Mesenchymal stem cell (in vitro differentiated cells and primary cell): ENCODE data around the gene PIGQ.

Experiments
- DNase-seq: peaks from one replicate; pipeline ENCODE4 v3.0.0-alpha.2; 2013
- H2AFZ ChIP-seq: one replicate; pipeline ENCODE4 v1.6.1; 2013; ENCODE audit warnings: low read depth, mild to moderate bottlenecking, control low read depth, inconsistent platforms, low read length, moderate library complexity
- H2AK5ac ChIP-seq: 2 replicates; pipeline ENCODE4 v1.6.1; 2013; ENCODE audit warnings: low read length, moderate library complexity, mild to moderate bottlenecking, inconsistent platforms; ENCODE audit not compliant: severe bottlenecking
- H2BK120ac ChIP-seq: one replicate; pipeline ENCODE4 v1.6.1; 2013; ENCODE audit warnings: low read depth, mild to moderate bottlenecking, inconsistent platforms, low read length, moderate library complexity
- H2BK12ac ChIP-seq, 2 experiments: one replicate each; pipeline ENCODE4 v1.6.1; 2013; ENCODE audit warnings: inconsistent platforms in 2 of 2, low read length in 2 of 2, mild to moderate bottlenecking in 2 of 2, moderate library complexity in 2 of 2, control low read depth in 1 of 2
- H2BK15ac ChIP-seq: one replicate; pipeline ENCODE4 v1.6.1; 2013; ENCODE audit warnings: mild to moderate bottlenecking, low read depth, inconsistent platforms; ENCODE audit not compliant: poor library complexity, severe bottlenecking
- H2BK5ac ChIP-seq: 2 replicates; pipeline ENCODE4 v1.6.1; 2013; ENCODE audit warnings: low read depth, mild to moderate bottlenecking, low read length, control low read depth, inconsistent platforms; ENCODE audit not compliant: poor library complexity, severe bottlenecking
- H3K14ac ChIP-seq, 2 experiments: one replicate each; pipeline ENCODE4 v1.6.1; 2013; ENCODE audit warnings: inconsistent platforms in 2 of 2, low read length in 2 of 2, control low read depth in 1 of 2, mild to moderate bottlenecking in 1 of 2, moderate library complexity in 1 of 2
- H3K18ac ChIP-seq, 2 experiments: one replicate each; pipeline ENCODE4 v1.6.1; 2013; ENCODE audit warnings: inconsistent platforms in 2 of 2, low read length in 2 of 2, control low read depth in 1 of 2, low read depth in 1 of 2, mild to moderate bottlenecking in 1 of 2
- H3K23ac ChIP-seq, 2 experiments: one replicate each; pipeline ENCODE4 v1.6.1; 2013; ENCODE audit warnings: inconsistent platforms in 2 of 2, low read length in 2 of 2, mild to moderate bottlenecking in 2 of 2, moderate library complexity in 2 of 2, control low read depth in 1 of 2
- H3K27ac ChIP-seq: 2 replicates; pipeline ENCODE4 v1.5.1; 2013; ENCODE audit warnings: mild to moderate bottlenecking, moderate library complexity, low read length, control low read depth, inconsistent platforms; ENCODE audit not compliant: poor library complexity, severe bottlenecking
- H3K27me3 ChIP-seq, 2 experiments: 2 replicates each; pipeline versions ENCODE4 v1.6.1 to v1.7.0; 2013; ENCODE audit warnings: low read length in 2 of 2, mild to moderate bottlenecking in 2 of 2, moderate library complexity in 2 of 2, control low read depth in 1 of 2, inconsistent platforms in 1 of 2; ENCODE audit not compliant: control insufficient read depth in 1 of 2, insufficient read depth in 1 of 2
- H3K36me3 ChIP-seq, 2 experiments: 2 replicates each; pipeline versions ENCODE4 v1.6.1 to v1.7.0; 2013; ENCODE audit warnings: low read length in 2 of 2, control low read depth in 1 of 2, inconsistent platforms in 1 of 2, low read depth in 1 of 2, mild to moderate bottlenecking in 1 of 2; ENCODE audit not compliant: insufficient read depth in 2 of 2, control insufficient read depth in 1 of 2
- H3K4ac ChIP-seq, 2 experiments: one replicate each; pipeline ENCODE4 v1.6.1; 2013; ENCODE audit warnings: inconsistent platforms in 2 of 2, low read length in 2 of 2, mild to moderate bottlenecking in 2 of 2, moderate library complexity in 2 of 2, control low read depth in 1 of 2, low read depth in 1 of 2
- H3K4me1 ChIP-seq: 2 replicates; pipeline ENCODE4 v1.6.1; 2013; ENCODE audit warnings: low read depth, low read length, control low read depth; ENCODE audit not compliant: control insufficient read depth, insufficient read depth
- H3K4me2 ChIP-seq: 2 replicates; pipeline ENCODE4 v1.6.1; 2013; ENCODE audit warnings: low read length, mild to moderate bottlenecking, inconsistent platforms; ENCODE audit not compliant: poor library complexity, severe bottlenecking
- H3K4me3 ChIP-seq, 2 experiments: 2 replicates each; pipeline versions ENCODE4 v1.5.1 to v1.7.0; 2013; ENCODE audit warnings: low read length in 2 of 2, mild to moderate bottlenecking in 2 of 2, control low read depth in 1 of 2, low read depth in 1 of 2; ENCODE audit not compliant: insufficient read depth in 1 of 2
- H3K79me1 ChIP-seq: replicated peaks from 2 replicates; pipeline ENCODE4 v1.6.1; 2013; ENCODE audit warnings: mild to moderate bottlenecking, control low read depth, low read length, inconsistent platforms; ENCODE audit not compliant: poor library complexity, severe bottlenecking
- H3K9ac ChIP-seq: 2 replicates; pipeline ENCODE4 v1.7.0; 2013; ENCODE audit warnings: mild to moderate bottlenecking, low read length, moderate library complexity
- H3K9me3 ChIP-seq: 2 replicates; pipeline ENCODE4 v1.7.0; 2013; ENCODE audit warnings: mild to moderate bottlenecking, low read length; ENCODE audit not compliant: control insufficient read depth
- H4K8ac ChIP-seq: one replicate; pipeline ENCODE4 v1.6.1; 2013; ENCODE audit warnings: inconsistent platforms, mild to moderate bottlenecking, low read length, moderate library complexity
- H4K91ac ChIP-seq: one replicate; pipeline ENCODE4 v1.6.1; 2013; ENCODE audit warnings: mild to moderate bottlenecking, low read length, inconsistent platforms
- WGBS: methylation state at CpG from one replicate; pipeline ENCODE4 v1.1.7; 2013; ENCODE audit warnings: mixed read lengths; 5-methylcytosine and 5-hydroxymethylcytosine counted together

PIGQ gene

GRCh38 chr16:598823-599739 lies 29.3 kb downstream of the PIGQ start:
- Histone ChIP-seq H2AK5ac (no peak overlapping the region), H3K27me3 (no peaks in the 10 kb centered on the region), H3K4me1 (peaks cover 6% of the 10 kb centered on the region), H3K18ac (no peak overlapping the region), H3K79me1 (peaks cover 39% of the 10 kb centered on the region), H3K4ac (no peak overlapping the region), H2BK120ac (no peak overlapping the region), H4K91ac (no peak overlapping the region), H3K23ac (no peak overlapping the region), H2BK15ac (no peak overlapping the region), H2BK5ac (no peak overlapping the region), H3K36me3 (peaks cover 11 to 28% of the 10 kb centered on the region in 2 experiments), H2AFZ (no peak overlapping the region), H3K9ac (no peak overlapping the region), H3K9me3 (no peaks in the 10 kb centered on the region), H3K4me3 (no peak overlapping the region), H2BK12ac (no peak overlapping the region), H3K4me2 (no peak overlapping the region), H3K27ac (no peak overlapping the region), H3K14ac (no peak overlapping the region), H4K8ac (no peak overlapping the region)
- no peak for DNase-seq
- 96% methylated on average over 37 of the region's 43 CpGs for WGBS

GRCh38 chr16:600781-601180 lies 31.0 kb downstream of the PIGQ start:
- no peak overlapping the region for H4K91ac ChIP-seq
- peaks cover 5% of the 10 kb centered on the region for H3K4me1 ChIP-seq
- 62% methylated on average over 7 of the region's 7 CpGs for WGBS
- H2BK15ac ChIP-seq = no peak overlapping the region
- no peak overlapping the region for H3K27ac ChIP-seq
- H3K4ac ChIP-seq = no peak overlapping the region
- H2BK120ac ChIP-seq = no peak overlapping the region
- peaks cover 4% of the 10 kb centered on the region for H3K9me3 ChIP-seq
- no peak overlapping the region for H3K9ac ChIP-seq
- no peak overlapping the region for H3K4me3 ChIP-seq
- H3K79me1 ChIP-seq = peaks cover 39% of the 10 kb centered on the region
- H2BK12ac ChIP-seq = no peak overlapping the region
- H3K36me3 ChIP-seq = peaks cover 11 to 34% of the 10 kb centered on the region in 2 experiments
- no peak overlapping the region for H4K8ac ChIP-seq
- H3K4me2 ChIP-seq = no peak overlapping the region
- H2AK5ac ChIP-seq = no peak overlapping the region
- no peak for DNase-seq
- H2AFZ ChIP-seq = no peak overlapping the region
- H3K27me3 ChIP-seq = no peaks in the 10 kb centered on the region
- H2BK5ac ChIP-seq = no peak overlapping the region
- no peak overlapping the region for H3K23ac ChIP-seq
- no peak overlapping the region for H3K18ac ChIP-seq
- no peak overlapping the region for H3K14ac ChIP-seq

- no peak overlapping the region for H2BK12ac ChIP-seq
Observed at GRCh38 chr16:603933-604332, 34.2 kb downstream of the PIGQ start.

GRCh38 chr16:606656-607307 lies 37.0 kb downstream of the PIGQ start:
- H3K4me2 ChIP-seq = no peak overlapping the region
- no peak overlapping the region for H3K4ac ChIP-seq
- H2BK15ac ChIP-seq = no peak overlapping the region
- H3K79me1 ChIP-seq = peaks cover 45% of the 10 kb centered on the region
- no peak overlapping the region for H2BK5ac ChIP-seq
- H4K8ac ChIP-seq = no peak overlapping the region
- H3K14ac ChIP-seq = no peak overlapping the region
- DNase-seq = no peak
- H2BK12ac ChIP-seq = no peak overlapping the region
- no peaks in the 10 kb centered on the region for H3K27me3 ChIP-seq
- H4K91ac ChIP-seq = no peak overlapping the region
- H3K18ac ChIP-seq = no peak overlapping the region
- no peak overlapping the region for H2BK120ac ChIP-seq
- H2AFZ ChIP-seq = no peak overlapping the region
- H3K9ac ChIP-seq = no peak overlapping the region
- peaks cover 0 to 15% of the 10 kb centered on the region in 2 experiments for H3K36me3 ChIP-seq
- peaks cover 4% of the 10 kb centered on the region for H3K9me3 ChIP-seq
- peaks cover 8% of the 10 kb centered on the region for H3K4me1 ChIP-seq
- H3K23ac ChIP-seq = no peak overlapping the region
- no peak overlapping the region for H2AK5ac ChIP-seq
- WGBS = 98% methylated on average over 18 of the region's 22 CpGs
- no peak overlapping the region for H3K4me3 ChIP-seq
- H3K27ac ChIP-seq = no peak overlapping the region

More at GRCh38 chr16:603933-604332, 34.2 kb downstream of the PIGQ start:
- H2BK5ac ChIP-seq = no peak overlapping the region
- peaks cover 4% of the 10 kb centered on the region for H3K9me3 ChIP-seq
- WGBS = 96% methylated on average over 4 of the region's 5 CpGs
- no peak overlapping the region for H3K9ac ChIP-seq
- H3K4me2 ChIP-seq = no peak overlapping the region
- no peaks in the 10 kb centered on the region for H3K27me3 ChIP-seq
- no peak overlapping the region for H3K4ac ChIP-seq
- H3K14ac ChIP-seq = no peak overlapping the region
- H3K23ac ChIP-seq = no peak overlapping the region
- DNase-seq = no peak
- peaks cover 34% of the 10 kb centered on the region for H3K79me1 ChIP-seq
- H2BK120ac ChIP-seq = no peak overlapping the region
- H2AFZ ChIP-seq = no peak overlapping the region
- H3K27ac ChIP-seq = no peak overlapping the region
- H3K4me1 ChIP-seq = peaks cover 6% of the 10 kb centered on the region
- H2BK15ac ChIP-seq = no peak overlapping the region
- no peak overlapping the region for H4K91ac ChIP-seq
- peaks cover 10 to 22% of the 10 kb centered on the region in 2 experiments for H3K36me3 ChIP-seq
- H3K18ac ChIP-seq = no peak overlapping the region
- no peak overlapping the region for H2AK5ac ChIP-seq
- no peak overlapping the region for H3K4me3 ChIP-seq
- no peak overlapping the region for H4K8ac ChIP-seq
